Activated T-helper 9 cell treated with anti-CD3 and anti-CD28 coated beads, Interleukin-2, amount 50 U/mL, for 16 hours (primary cell): ENCODE measurements around the gene GMFB.

ENCODE experiments used
- DNase-seq: peaks from one replicate; pipeline ENCODE4 v3.0.0-alpha.2; 2020; ENCODE audit warnings: low read depth

The GMFB gene

DNA sequence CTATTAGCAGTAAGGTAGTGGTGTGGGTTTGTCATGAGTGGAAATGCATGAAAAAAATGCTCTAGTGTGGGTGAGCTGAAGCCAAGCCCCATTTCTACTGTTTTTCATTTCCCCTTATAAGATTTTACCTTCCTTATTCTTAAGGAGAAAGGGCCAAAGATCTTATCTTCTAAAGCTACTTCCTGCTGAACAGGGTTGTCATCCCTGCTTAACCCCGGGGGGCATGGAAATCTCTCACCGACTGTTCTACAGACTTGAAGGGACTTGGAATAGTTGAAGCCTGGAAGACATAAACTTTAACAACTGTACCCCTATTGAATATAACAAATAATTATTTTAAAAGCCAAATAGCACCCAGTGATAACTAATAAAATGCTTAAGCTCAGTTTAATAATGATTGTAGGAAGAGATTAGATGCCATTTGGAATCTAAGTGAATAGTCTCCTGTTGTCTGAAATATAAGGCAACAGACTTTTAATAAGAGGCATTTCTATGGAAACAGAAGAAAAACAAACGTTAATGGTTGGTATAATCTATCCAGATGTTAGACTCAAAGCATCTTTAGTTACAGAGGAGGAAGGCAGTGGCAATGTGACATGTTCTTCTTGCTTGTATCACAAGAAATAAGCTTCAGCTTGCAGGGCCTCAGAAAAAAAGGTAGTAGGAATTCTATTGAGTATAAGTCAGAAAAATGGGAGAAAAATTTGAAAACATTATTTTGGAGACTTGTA, 1.8 kb upstream of the GMFB start:
- DNase-seq: no peak

GRCh38 chr14:54489731-54490444, 1.1 kb upstream of the GMFB start:
- no peak for DNase-seq

- DNase-seq: no peak
Observed at GRCh38 chr14:54489318-54489683, 521 bp upstream of the GMFB start.

GRCh38 chr14:54488318-54488645, 498 bp downstream of the GMFB start:
- no peak for DNase-seq

DNA sequence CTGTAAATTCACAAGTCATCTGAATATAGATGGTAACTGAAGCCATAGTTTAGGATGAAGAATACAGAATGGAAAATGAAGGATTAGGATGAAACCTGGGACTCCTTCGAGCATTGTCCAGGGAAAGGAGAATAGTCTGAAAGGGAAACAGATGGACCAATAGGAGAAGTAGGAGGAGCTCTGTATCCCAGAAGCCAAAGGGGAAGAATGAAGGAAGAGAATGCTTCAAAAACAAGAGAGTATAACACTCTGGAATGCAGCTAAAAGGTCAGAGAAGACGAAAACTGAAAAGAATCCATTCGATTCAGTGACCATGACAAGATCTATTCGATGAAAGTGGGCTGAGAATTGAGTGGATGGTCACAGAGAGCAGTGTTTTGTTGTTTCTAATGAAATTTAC, 1.0 kb downstream of the GMFB start:
- no peak for DNase-seq

DNA sequence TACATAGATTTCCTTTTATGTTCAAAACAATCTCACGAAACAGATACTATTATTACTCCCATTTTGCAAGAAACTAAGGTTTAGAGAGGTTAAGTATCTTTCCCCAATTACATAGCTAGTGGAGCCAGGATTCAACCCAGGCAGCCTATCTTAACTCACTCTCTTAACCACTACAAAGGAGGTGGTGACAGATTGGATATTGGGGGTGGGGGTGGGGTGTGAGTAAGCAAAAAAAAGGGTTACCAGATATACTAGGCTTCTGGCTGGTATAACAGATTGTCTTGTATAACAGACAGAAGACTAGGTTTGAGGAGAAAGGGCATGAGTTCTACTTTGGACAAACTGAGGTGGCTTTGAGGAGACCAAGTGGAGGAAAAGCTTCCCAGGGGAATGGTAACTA, 2.1 kb downstream of the GMFB start:
- no peak for DNase-seq

- no peak for DNase-seq
Observed at GRCh38 chr14:54483846-54484245, 4.9 kb downstream of the GMFB start.

DNA sequence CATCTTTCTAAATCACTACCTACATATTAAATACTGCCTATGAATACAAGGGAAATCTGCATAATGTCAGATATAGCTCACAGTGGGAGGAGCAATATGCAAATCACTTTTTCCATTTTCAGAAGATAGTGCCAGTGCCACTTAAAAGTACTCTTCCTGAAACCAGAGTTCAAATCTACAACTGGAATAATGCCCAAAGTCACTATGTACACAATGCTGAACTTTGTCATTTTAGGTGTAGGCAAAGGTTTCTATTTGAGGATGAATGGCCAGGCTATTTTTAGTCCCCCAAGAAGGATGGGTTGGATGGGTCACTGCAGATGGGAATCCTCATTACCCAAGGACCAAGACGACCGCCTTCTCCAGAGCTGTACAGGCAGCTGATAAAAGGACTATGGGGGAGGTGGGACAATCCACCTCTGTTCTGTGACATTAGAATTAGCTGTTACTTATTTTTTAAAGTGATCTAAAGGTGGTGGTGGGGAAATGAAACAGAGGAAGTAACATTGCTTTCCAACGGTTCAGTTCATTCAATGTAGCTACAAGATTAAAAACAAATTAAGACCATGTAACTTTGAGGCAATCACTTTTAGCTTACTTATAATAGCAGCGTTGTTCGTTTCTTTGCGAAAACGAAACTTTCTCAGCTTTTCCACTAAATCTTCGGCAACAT, 5.6 kb downstream of the GMFB start:
- no peak for DNase-seq

DNA sequence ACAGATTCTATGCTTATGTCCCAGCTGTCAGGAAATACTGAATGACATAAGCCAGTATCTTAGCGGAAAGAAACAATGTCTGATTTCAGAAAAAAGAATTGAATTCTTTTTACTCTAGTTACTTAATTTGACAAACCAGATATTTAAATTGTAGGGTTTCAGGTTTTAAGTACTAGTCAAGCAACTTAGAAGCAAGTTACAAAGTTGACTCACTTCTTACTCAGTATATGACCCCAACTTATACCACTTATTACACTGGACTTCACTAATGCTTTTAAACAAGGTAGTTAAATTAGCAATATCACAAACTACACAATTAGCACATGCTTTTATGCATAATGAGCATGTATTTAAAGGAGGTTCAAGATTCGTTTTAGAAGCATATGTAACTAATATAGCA, 7.1 kb downstream of the GMFB start:
- DNase-seq: no peak

GRCh38 chr14:54480830-54481562, 7.8 kb downstream of the GMFB start:
- DNase-seq: no peak

DNA sequence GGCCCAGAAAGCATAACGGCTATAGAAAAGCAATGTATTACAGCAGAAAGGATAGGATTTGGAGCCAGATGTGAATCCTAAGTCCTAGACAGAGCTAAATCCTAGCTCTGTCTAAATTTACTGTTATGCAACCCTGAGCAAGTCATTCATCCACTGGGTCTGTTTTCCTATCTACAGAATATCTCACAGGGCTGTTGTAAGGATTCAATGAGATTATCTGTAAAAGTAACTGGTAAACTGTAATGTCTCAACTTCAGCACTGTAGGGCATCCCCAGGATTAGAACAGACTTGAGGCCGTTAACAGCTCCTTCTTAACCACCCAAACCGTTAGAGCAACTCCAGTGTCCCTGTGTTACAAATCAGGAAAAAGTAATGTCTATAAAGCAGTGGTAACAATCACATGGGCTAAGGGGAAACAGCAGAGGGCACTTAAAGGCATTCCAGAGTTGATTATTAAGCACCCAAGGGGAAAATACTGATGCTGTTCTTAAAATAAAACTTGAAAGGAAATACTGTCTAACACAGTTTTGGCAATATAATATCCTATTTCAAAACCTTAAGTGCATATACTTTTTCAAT, 10.1 kb downstream of the GMFB start:
- DNase-seq: no peak

DNA sequence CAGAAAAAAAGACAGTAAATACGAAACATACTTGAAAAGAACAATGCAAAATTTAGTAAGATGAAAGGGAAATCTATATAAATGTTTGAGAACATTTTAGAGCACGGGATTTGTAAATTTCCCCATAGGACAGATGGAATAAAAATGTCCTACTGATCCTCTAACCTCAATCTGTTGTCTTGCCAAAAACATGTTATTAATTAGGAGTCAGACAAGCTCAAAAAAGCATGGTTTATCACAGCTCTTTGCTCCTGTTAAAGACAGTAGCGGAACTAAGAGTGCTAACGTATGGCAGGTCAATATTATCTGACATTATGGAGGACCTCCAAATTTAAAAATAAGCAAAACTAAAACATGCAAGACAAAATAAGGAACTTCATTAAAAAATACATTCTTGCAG, 12.9 kb downstream of the GMFB start:
- DNase-seq: no peak

DNA sequence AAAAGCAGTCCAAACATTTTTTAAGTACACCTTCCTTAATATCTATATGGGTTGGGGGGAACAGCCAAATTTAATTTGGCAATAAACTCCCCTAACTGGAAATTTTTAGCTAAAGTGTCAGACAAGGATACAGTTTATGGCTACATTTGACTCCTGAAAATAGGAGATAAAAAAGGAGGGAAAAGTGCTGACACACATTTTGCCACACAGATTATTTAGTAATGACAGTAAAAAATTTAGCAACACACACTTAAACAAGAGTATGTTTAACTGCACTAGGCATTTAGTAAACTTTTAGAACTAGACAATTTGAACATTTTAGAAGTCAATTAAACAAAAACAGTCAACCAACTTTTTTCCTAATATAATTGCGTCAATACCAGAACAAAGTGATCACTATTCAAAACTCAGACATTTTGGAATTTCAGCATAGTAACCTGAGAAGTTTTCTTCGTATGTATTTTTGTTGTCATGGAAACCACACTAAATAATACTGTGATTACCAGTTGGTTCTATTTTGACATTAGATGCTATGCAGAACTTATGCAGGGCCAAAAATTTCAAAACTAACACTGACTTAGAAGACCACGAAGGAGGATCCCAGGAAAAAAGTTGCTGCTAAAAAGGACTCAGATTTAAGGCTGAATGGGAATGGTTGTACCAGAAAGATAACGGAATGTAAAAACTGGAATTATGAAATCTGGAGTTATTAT, 13.4 kb downstream of the GMFB start:
- DNase-seq: no peak

DNA sequence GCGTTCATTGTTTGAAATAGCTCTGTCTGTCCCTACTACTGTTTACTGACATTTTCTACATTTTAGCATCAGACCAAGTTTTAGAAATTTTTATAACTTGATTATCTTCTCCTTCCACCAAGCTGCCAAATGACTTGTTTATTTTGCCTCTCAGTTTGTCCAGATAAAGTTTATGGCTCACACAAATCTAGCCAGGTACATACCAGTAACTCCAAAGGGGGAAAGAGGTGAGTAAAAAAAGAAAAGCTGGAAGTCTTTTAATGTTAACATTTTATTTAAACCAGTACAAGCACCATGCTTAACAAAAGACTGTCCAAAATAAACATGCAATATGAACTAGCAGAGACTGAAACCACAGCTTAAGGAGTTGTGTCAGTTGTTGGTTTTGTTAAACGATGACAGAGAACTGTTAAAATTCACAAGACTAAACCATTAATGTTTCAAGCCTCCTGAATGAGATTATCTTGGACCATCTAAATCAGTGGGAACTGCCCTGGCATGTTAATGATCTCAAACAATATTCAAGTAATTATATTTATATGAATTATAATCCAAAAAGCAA, 14.5 kb downstream of the GMFB start:
- DNase-seq: no peak

GRCh38 chr14:54472315-54472714, 16.5 kb downstream of the GMFB start:
- DNase-seq: no peak

DNA sequence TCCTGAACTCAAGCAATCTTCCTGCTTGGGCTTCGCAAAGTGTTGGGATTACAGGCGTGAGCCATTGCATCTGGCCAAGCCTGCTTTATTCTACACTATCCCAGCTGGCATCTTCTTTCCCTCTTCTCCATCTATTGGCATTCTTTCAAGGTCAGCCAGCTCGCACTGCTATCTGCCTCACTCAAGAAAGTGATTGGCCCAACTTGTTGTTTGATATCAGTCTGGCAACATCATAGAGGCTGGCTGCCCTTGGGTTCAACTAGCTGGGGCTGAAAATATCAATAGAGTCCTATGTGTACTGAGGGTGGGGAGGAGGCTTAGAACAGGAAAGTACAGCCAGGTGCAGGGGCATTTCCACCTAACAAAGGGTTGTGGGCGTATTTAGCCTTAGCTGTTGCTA, 17.1 kb downstream of the GMFB start:
- no peak for DNase-seq

GRCh38 chr14:54470701-54471100, 18.1 kb downstream of the GMFB start:
- DNase-seq: no peak

GRCh38 chr14:54467280-54467679, 21.5 kb downstream of the GMFB start:
- no peak for DNase-seq

GRCh38 chr14:54465654-54466053, 23.1 kb downstream of the GMFB start:
- DNase-seq: no peak

GRCh38 chr14:54462048-54462447, 26.7 kb downstream of the GMFB start:
- DNase-seq: no peak

DNA sequence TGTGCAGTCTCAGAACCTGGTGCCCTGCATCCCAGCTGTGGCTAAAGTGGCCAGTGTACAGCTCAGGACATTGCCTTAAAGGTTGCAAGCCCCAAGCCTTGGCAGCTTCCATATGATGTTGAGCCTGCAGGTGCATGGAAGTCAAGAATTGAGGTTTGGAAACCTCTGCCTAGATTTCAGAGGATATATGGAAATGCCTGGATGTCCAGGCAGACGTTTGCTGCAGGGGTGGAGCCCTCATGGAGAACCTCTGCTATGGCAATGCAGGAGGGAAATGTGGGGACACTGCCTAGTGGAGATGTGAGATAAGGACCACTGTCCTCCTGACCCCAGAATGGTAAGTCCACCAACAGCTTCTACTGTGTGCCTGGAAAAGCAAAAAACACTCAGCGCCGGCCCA, 29.7 kb downstream of the GMFB start:
- no peak for DNase-seq
